ENCODE data around the gene KCNE1. TPM values are rescaled to one million over a fixed set of nuclear protein-coding genes. Genes with fewer than 3 reads are reported as not detected.

Gene KCNE1
- total RNA-seq (1 to 10 TPM in 2 of 7 donors, under 1 TPM in 3, not detected in 2; 0.37 to 4.7 (median 0.88) TPM), polyA plus RNA-seq (1 to 10 TPM in 1 of 2 donors, under 1 TPM in 1; 0.21 to 2.6 TPM)
- long read RNA-seq, donor 1, partial matches to known transcripts = 0 of 1 reads
- long read RNA-seq, donor 1, other reads (novel, unspliced or antisense) = 0 of 1 reads
- long read RNA-seq, donor 2 = 0 reads
- long read RNA-seq, donor 3 = 0 reads

DNA sequence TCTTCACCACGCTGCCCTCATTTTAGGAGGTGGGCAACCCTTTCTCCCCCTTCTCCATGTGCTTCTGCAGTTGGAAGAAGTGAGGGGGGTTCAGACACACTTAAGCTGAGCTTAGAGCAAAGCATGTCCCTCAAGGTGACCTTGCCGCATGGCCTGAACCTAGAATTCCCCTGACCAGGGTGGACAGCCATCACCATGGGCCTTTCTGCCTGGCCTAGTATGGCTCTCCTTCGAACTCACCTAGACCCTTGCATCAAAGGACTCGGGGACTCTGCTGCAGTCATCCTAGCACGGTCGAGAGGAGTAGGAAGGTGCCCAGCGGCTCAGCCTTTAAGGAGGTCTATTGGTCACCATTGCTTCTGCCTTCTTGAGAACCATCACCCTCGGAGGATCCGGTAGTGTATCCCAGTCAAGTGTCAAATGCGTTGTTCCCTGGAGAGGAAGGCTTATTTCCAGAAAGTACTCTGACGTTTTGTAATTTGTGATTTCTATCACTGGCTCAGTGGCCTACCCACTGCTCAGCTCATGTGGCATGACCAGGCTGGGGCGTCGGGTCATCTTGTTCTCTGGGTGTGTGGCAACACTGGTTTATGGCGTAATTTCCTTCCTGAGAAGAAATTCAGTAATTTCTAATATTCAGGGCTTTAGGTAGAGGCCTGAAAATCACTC is at the start of gene KCNE1:
TSS of gene KCNE1 (minus strand) at position 424 of the 669 bp plus-strand sequence. CDS start 62,576 bp downstream, outside the sequence.
- no peaks in the 10 kb centered on the region for H3K36me3 ChIP-seq
- TF ChIP-seq POLR2A (IDR thresholded peaks at IDR 0.05) = no peak
- TF ChIP-seq, protein P1, sequence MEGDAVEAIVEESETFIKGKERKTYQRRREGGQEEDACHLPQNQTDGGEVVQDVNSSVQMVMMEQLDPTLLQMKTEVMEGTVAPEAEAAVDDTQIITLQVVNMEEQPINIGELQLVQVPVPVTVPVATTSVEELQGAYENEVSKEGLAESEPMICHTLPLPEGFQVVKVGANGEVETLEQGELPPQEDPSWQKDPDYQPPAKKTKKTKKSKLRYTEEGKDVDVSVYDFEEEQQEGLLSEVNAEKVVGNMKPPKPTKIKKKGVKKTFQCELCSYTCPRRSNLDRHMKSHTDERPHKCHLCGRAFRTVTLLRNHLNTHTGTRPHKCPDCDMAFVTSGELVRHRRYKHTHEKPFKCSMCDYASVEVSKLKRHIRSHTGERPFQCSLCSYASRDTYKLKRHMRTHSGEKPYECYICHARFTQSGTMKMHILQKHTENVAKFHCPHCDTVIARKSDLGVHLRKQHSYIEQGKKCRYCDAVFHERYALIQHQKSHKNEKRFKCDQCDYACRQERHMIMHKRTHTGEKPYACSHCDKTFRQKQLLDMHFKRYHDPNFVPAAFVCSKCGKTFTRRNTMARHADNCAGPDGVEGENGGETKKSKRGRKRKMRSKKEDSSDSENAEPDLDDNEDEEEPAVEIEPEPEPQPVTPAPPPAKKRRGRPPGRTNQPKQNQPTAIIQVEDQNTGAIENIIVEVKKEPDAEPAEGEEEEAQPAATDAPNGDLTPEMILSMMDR (IDR thresholded peaks at IDR 0.05) = no peak
- no peak for TF ChIP-seq EP300 (IDR thresholded peaks at IDR 0.05)
- no peaks in the 10 kb centered on the region for H3K27me3 ChIP-seq
- DNase-seq = no peak
- H3K4me1 ChIP-seq (ENCODE audit: insufficient read depth) = no peaks in the 10 kb centered on the region
- no peaks in the 10 kb centered on the region for H3K9me3 ChIP-seq
- no peak within 1 kb of the TSS for H3K4me3 ChIP-seq
- H3K27ac ChIP-seq = no peak within 1 kb of the TSS
- intact Hi-C loops (cut with DNase I) = no loop called here
- WGBS, 3 donors = 88 to 94% (median 89%) methylated on average over 14 of the region's 14 CpGs

DNA sequence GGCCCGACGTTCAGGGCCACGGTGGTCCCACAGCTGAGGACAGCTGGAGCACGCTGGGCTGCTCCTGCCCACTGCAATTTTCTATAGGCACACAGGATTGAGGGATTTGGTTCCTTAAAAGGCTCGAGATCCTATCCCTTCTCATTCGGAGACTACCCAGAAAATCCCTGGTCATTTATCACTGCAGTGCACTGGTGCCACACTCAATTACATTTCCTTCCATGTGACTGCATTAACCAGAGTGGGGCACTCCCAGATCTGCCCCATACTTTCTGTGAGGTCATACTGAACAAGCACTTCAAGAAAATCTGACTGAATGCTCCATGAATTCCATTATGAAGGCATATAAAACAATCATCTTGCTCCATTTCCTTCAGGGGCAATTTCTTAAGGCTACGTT is 49.8 kb upstream of the KCNE1 start:
- no peaks in the 10 kb centered on the region for H3K27me3 ChIP-seq
- intact Hi-C loops (cut with DNase I) = no loop called here
- H3K27ac ChIP-seq = no peak overlapping the region
- no peaks in the 10 kb centered on the region for H3K9me3 ChIP-seq
- DNase-seq = no peak
- TF ChIP-seq, protein P1 (IDR thresholded peaks at IDR 0.05) = no peak
- no peak for TF ChIP-seq EP300 (IDR thresholded peaks at IDR 0.05)
- no peak for TF ChIP-seq POLR2A (IDR thresholded peaks at IDR 0.05)
- H3K4me1 ChIP-seq (ENCODE audit: insufficient read depth) = no peaks in the 10 kb centered on the region
- H3K4me3 ChIP-seq = no peak overlapping the region
- WGBS, 3 donors = 76 to 88% (median 80%) methylated on average over 7 of the region's 7 CpGs
- H3K36me3 ChIP-seq = no peaks in the 10 kb centered on the region

DNA sequence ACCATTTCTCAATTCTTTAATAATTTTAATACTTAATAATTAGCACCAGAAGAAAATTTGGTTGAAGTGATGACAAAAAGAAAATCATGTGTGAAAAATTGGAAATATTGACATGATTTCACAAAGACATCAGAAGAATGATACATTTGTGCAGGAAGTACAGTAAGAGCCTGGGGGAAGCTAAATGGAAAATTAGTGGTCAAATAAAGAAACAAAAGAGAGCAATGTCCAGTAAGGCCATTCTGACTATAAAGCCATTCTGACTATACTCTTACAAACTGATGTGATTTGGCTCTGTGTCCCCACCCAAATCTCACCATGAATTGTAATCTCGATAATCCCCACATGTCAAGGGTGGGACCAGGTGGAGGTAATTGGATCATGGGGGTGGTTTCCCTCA is 48.6 kb upstream of the KCNE1 start:
- no peak for TF ChIP-seq POLR2A (IDR thresholded peaks at IDR 0.05)
- no peak for TF ChIP-seq EP300 (IDR thresholded peaks at IDR 0.05)
- TF ChIP-seq, protein P1 (IDR thresholded peaks at IDR 0.05) = no peak
- no peaks in the 10 kb centered on the region for H3K27me3 ChIP-seq
- H3K27ac ChIP-seq = no peak overlapping the region
- H3K36me3 ChIP-seq = no peaks in the 10 kb centered on the region
- DNase-seq = no peak
- H3K4me3 ChIP-seq = no peak overlapping the region
- intact Hi-C loops (cut with DNase I) = no loop called here
- 0% methylated on average over 1 of the region's 1 CpG for WGBS, 3 donors
- H3K4me1 ChIP-seq (ENCODE audit: insufficient read depth) = no peaks in the 10 kb centered on the region
- H3K9me3 ChIP-seq = no peaks in the 10 kb centered on the region

DNA sequence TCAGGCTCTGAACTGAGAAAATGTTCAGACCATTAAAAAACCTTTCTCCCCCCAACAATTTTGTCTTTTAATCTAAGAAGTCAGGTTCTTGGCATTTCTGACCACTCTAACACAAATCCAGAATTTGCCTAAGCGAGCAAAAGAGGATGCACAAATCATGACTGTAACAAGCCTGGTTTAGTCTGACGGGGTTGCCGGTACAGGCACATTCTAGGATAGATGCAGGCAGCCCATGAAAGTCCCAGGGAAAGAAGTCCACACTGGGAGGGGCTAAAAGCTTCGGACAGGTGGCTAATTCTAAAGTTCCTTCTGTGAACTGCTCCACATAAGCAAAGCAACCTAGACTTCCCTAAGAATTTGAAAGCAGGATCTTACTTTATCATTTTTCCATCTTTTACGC is 48.0 kb upstream of the KCNE1 start:
- no peaks in the 10 kb centered on the region for H3K9me3 ChIP-seq
- no peak for DNase-seq
- H3K27ac ChIP-seq = no peak overlapping the region
- H3K36me3 ChIP-seq = no peaks in the 10 kb centered on the region
- H3K4me3 ChIP-seq = no peak overlapping the region
- WGBS, 3 donors = 90 to 91% (median 91%) methylated on average over 5 of the region's 5 CpGs
- no peaks in the 10 kb centered on the region for H3K27me3 ChIP-seq
- intact Hi-C loops (cut with DNase I) = no loop called here
- no peak for TF ChIP-seq POLR2A (IDR thresholded peaks at IDR 0.05)
- TF ChIP-seq EP300 (IDR thresholded peaks at IDR 0.05) = no peak
- TF ChIP-seq, protein P1 (IDR thresholded peaks at IDR 0.05) = no peak
- no peaks in the 10 kb centered on the region for H3K4me1 ChIP-seq (ENCODE audit: insufficient read depth)

Data from ovary (tissue), 10 donors.